Ramos (cell line): Measurements from ENCODE around the gene RNF217.
"Not testable (repeated sequence)": the region's sequence is repeated elsewhere in the genome, so short reads cannot be mapped to it uniquely, and the experiment has no call there.

Source experiments
- in situ Hi-C: fragments of 300-500 bp; cut with MboI; formaldehyde crosslinking; loops from one replicate; pipeline ENCODE4 v1.14.3; 2022; ENCODE audit warnings: low sequenced_read_pairs; ENCODE audit not compliant: unreplicated experiment

RNF217 gene

GRCh38 chr6:125046107-125046925 is 84.1 kb downstream of the RNF217 start:
- in situ Hi-C loops, result no loop called here

- in situ Hi-C loops, result no loop called here
These were observed 86.0 kb downstream of the RNF217 start for GRCh38 chr6:125048274-125048673.

- in situ Hi-C loops, result no loop called here
These were observed 88.6 kb downstream of the RNF217 start for GRCh38 chr6:125050663-125051318.

- in situ Hi-C loops, result no loop called here
These were observed 91.6 kb downstream of the RNF217 start for GRCh38 chr6:125053809-125054208.

GRCh38 chr6:125054331-125054730 is 92.1 kb downstream of the RNF217 start:
- in situ Hi-C loops, result no loop called here

GRCh38 chr6:125057392-125058246 is 95.4 kb downstream of the RNF217 start:
- in situ Hi-C loops, result no loop called here

GRCh38 chr6:125058546-125058945 is 96.3 kb downstream of the RNF217 start:
- in situ Hi-C loops, result no loop called here

- in situ Hi-C loops, result no loop called here
These were observed 101.1 kb downstream of the RNF217 start for GRCh38 chr6:125063307-125063706.

GRCh38 chr6:125066140-125066539 is 103.9 kb downstream of the RNF217 start:
- in situ Hi-C loops, result no loop called here

GRCh38 chr6:125066964-125067363 is 104.7 kb downstream of the RNF217 start:
- in situ Hi-C loops, result no loop called here

- in situ Hi-C loops, result no loop called here
These were observed 105.3 kb downstream of the RNF217 start for GRCh38 chr6:125067552-125067951.

GRCh38 chr6:125073071-125073470 is 110.8 kb downstream of the RNF217 start:
- in situ Hi-C loops, result no loop called here

- in situ Hi-C loops, result no loop called here
These were observed 111.9 kb downstream of the RNF217 start for GRCh38 chr6:125074120-125074519.

GRCh38 chr6:125075073-125075472 is 112.8 kb downstream of the RNF217 start:
- in situ Hi-C loops, result not testable (repeated sequence)

- in situ Hi-C loops, result no loop called here
These were observed 113.7 kb downstream of the RNF217 start for GRCh38 chr6:125075741-125076481.

GRCh38 chr6:125076482-125076742 is 114.2 kb downstream of the RNF217 start:
- in situ Hi-C loops, result no loop called here

GRCh38 chr6:125077453-125077852 is 115.2 kb downstream of the RNF217 start:
- in situ Hi-C loops, result no loop called here

- in situ Hi-C loops, result no loop called here
These were observed 116.5 kb downstream of the RNF217 start for GRCh38 chr6:125078602-125079321.

GRCh38 chr6:125082908-125083683 is 120.9 kb downstream of the RNF217 start:
- in situ Hi-C loops, result no loop called here
